Activated gamma-delta T cell (primary cell): ENCODE measurements around the gene NHLRC2.
"Not testable (repeated sequence)": the region's sequence is repeated elsewhere in the genome, so short reads cannot be mapped to it uniquely, and the experiment has no call there.

Experiments used
- DNase-seq: peaks from one replicate; lab custom pipeline; 2025; lab: John Stamatoyannopoulos, UW

Gene NHLRC2

GRCh38 chr10:113939212-113939860, 84.9 kb downstream of the NHLRC2 start:
- DNase-seq, result no peak

- no peak for DNase-seq
These were observed 86.7 kb downstream of the NHLRC2 start for GRCh38 chr10:113941140-113941539.

GRCh38 chr10:113943196-113943595, 88.7 kb downstream of the NHLRC2 start:
- DNase-seq, result not testable (repeated sequence)

GRCh38 chr10:113945075-113945686, 90.7 kb downstream of the NHLRC2 start:
- DNase-seq, result no peak

- no peak for DNase-seq
These were observed 91.2 kb downstream of the NHLRC2 start for GRCh38 chr10:113945687-113946085.

- no peak for DNase-seq
These were observed 93.0 kb downstream of the NHLRC2 start for GRCh38 chr10:113947184-113948041.

- DNase-seq, result no peak
These were observed 93.6 kb downstream of the NHLRC2 start for GRCh38 chr10:113948048-113948447.

- DNase-seq, result no peak
These were observed 95.8 kb downstream of the NHLRC2 start for GRCh38 chr10:113950268-113950667.

- no peak for DNase-seq
These were observed 99.2 kb downstream of the NHLRC2 start for GRCh38 chr10:113953505-113954272.

GRCh38 chr10:113954409-113954808, 99.9 kb downstream of the NHLRC2 start:
- no peak for DNase-seq

GRCh38 chr10:113957013-113957412, 102.6 kb downstream of the NHLRC2 start:
- no peak for DNase-seq

GRCh38 chr10:113958631-113959382, 104.3 kb downstream of the NHLRC2 start:
- DNase-seq, result no peak

- DNase-seq, result no peak
These were observed 104.9 kb downstream of the NHLRC2 start for GRCh38 chr10:113959383-113959760.

GRCh38 chr10:113960617-113961181, 106.2 kb downstream of the NHLRC2 start:
- DNase-seq, result no peak

GRCh38 chr10:113961182-113962031, 106.9 kb downstream of the NHLRC2 start:
- no peak for DNase-seq

- DNase-seq, result no peak
These were observed 110.6 kb downstream of the NHLRC2 start for GRCh38 chr10:113965077-113965476.

- DNase-seq, result no peak
These were observed 111.2 kb downstream of the NHLRC2 start for GRCh38 chr10:113965683-113966082.
